Astrocyte (in vitro differentiated cells and primary cell): ENCODE results near the gene SAMM50.

Experiments
- EZH2 ChIP-seq: IDR thresholded peaks from 2 replicates; pipeline ENCODE4 v1.6.1; 2012; ENCODE audit warnings: mild to moderate bottlenecking, low read length, inconsistent platforms; ENCODE audit not compliant: insufficient read depth
- TF ChIP-seq, protein P1 (sequence below): IDR thresholded peaks from 2 replicates; pipeline ENCODE4 v1.5.1; 2011; ENCODE audit warnings: low read depth, mild to moderate bottlenecking, inconsistent platforms, low read length, moderate library complexity; ENCODE audit not compliant: insufficient read depth

GRCh38 chr22:43988960-43989359, 33.7 kb downstream of the SAMM50 start:
- TF ChIP-seq, protein P1, sequence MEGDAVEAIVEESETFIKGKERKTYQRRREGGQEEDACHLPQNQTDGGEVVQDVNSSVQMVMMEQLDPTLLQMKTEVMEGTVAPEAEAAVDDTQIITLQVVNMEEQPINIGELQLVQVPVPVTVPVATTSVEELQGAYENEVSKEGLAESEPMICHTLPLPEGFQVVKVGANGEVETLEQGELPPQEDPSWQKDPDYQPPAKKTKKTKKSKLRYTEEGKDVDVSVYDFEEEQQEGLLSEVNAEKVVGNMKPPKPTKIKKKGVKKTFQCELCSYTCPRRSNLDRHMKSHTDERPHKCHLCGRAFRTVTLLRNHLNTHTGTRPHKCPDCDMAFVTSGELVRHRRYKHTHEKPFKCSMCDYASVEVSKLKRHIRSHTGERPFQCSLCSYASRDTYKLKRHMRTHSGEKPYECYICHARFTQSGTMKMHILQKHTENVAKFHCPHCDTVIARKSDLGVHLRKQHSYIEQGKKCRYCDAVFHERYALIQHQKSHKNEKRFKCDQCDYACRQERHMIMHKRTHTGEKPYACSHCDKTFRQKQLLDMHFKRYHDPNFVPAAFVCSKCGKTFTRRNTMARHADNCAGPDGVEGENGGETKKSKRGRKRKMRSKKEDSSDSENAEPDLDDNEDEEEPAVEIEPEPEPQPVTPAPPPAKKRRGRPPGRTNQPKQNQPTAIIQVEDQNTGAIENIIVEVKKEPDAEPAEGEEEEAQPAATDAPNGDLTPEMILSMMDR, result no peak
- no peak for TF ChIP-seq EZH2
